Neural crest cell (in vitro differentiated cells): ENCODE measurements around the gene ZNF23. TPM values are rescaled to one million over a fixed set of nuclear protein-coding genes. Genes with fewer than 3 reads are reported as not detected.

Experiments
- DNase-seq: peaks from one replicate; pipeline ENCODE4 v3.0.0; 2021; ENCODE audit warnings: low read depth, mixed read lengths, low spot score
- H3K27ac Mint-ChIP-seq: one replicate; pipeline ENCODE4 v1.8.0; 2021; ENCODE audit warnings: mild to moderate bottlenecking, mixed read lengths; ENCODE audit not compliant: unreplicated experiment
- H3K27me3 Mint-ChIP-seq: 2 replicates; pipeline ENCODE4 v1.8.0; 2021; ENCODE audit warnings: low read depth, mild to moderate bottlenecking, mixed read lengths
- H3K36me3 Mint-ChIP-seq: 2 replicates; pipeline ENCODE4 v1.8.0; 2021; ENCODE audit warnings: low read depth, mild to moderate bottlenecking, mixed read lengths
- H3K4me1 Mint-ChIP-seq: 2 replicates; pipeline ENCODE4 v1.8.0; 2021; ENCODE audit warnings: mixed read lengths
- H3K4me3 Mint-ChIP-seq: one replicate; pipeline ENCODE4 v1.8.0; 2021; ENCODE audit warnings: mild to moderate bottlenecking, mixed read lengths
- H3K9me3 Mint-ChIP-seq: 2 replicates; pipeline ENCODE4 v1.8.0; 2021; ENCODE audit warnings: mixed read lengths
- total RNA-seq: library from RNA; stranded (reverse); gene quantifications from 2 replicates; pipeline ENCODE4 v1.2.1, GENCODE V29; 2021
- TF ChIP-seq, protein P1 (sequence below): fragments of 200-600 bp; sonication (generic); conservative IDR thresholded peaks from 2 replicates; pipeline ENCODE4 v1.5.0; 2021; ENCODE audit warnings: antibody characterized with exemption, mild to moderate bottlenecking

Gene ZNF23
- total RNA-seq, 1 donor from 2014 or later: 14.2 TPM

DNA sequence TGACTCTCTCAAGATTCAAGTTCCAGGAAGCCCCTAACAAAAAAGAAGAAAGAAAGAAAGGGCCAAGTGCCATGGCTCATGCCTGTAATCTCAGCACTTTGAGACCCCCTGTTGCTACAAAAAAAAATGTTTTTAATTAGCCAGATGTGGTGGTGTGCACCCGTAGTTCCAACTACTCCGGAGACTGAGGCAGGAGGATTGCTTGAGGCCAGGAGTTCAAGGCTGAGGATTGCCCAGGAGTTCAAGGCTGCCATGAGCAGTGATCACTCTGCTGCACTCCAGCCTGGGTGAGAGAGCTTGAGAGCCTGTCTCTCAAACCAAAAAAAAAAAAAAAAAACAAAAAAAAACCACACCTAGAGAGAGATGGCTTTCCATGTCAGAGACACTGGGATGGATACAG lies 39.0 kb downstream of the ZNF23 start:
- Mint-ChIP-seq H3K27me3 (peaks cover 82% of the 10 kb centered on the region), H3K9me3 (peaks cover 5% of the 10 kb centered on the region), H3K27ac (no peak overlapping the region), H3K4me1 (peaks cover 7% of the 10 kb centered on the region), H3K4me3 (peak overlapping the region; percentile 47), H3K36me3 (peaks cover 5% of the 10 kb centered on the region)
- no peak for DNase-seq
- TF ChIP-seq, protein P1, sequence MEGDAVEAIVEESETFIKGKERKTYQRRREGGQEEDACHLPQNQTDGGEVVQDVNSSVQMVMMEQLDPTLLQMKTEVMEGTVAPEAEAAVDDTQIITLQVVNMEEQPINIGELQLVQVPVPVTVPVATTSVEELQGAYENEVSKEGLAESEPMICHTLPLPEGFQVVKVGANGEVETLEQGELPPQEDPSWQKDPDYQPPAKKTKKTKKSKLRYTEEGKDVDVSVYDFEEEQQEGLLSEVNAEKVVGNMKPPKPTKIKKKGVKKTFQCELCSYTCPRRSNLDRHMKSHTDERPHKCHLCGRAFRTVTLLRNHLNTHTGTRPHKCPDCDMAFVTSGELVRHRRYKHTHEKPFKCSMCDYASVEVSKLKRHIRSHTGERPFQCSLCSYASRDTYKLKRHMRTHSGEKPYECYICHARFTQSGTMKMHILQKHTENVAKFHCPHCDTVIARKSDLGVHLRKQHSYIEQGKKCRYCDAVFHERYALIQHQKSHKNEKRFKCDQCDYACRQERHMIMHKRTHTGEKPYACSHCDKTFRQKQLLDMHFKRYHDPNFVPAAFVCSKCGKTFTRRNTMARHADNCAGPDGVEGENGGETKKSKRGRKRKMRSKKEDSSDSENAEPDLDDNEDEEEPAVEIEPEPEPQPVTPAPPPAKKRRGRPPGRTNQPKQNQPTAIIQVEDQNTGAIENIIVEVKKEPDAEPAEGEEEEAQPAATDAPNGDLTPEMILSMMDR: no peak

DNA sequence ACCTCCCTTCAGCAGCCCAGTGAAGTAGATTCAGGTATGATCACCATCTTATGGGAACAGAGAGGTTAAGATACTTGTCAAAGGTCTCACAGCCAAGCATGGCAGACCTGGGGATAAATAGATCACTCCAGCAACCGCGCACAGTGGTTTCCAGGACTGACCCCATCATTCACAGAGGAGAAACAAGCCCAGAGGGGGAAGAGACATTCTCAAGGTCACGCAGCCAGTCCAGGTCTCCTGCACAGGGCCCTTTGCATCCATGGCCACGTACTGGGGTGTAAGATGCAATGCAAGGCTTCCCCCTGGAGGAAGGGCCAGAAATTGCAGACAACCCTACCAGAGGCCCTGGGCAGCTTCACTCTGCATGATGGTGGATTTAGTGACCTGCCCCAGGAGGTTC lies 40.1 kb downstream of the ZNF23 start:
- Mint-ChIP-seq H3K27ac (no peak overlapping the region), H3K4me3 (no peak overlapping the region), H3K4me1 (peaks cover 7% of the 10 kb centered on the region), H3K36me3 (peaks cover 5% of the 10 kb centered on the region), H3K9me3 (peaks cover 5% of the 10 kb centered on the region), H3K27me3 (peaks cover 80% of the 10 kb centered on the region)
- DNase-seq: peak; percentile 14
- TF ChIP-seq, protein P1: peak; percentile 53

DNA sequence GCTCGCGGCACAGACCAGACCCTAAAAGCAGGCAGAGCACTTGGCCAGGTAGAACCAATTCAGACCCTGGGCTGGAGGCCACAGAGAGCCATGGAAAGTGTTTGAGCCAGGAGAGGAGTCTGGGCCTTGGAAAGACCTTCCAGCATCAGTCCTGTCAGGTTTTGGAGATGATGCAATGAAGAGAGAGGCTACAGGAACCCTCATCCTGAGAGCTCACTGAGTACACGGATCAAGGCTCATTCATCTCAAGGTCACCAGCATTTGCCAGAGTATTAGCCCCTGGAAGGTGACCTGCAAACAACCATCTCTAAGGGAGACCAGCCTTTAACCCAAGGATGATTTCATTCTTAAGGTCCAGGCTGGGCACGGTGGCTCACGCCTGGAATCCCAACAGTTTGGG lies 48.0 kb downstream of the ZNF23 start:
- no peaks in the 10 kb centered on the region for H3K9me3 Mint-ChIP-seq
- H3K27ac Mint-ChIP-seq: no peak overlapping the region
- peaks cover 5% of the 10 kb centered on the region for H3K4me1 Mint-ChIP-seq
- DNase-seq: no peak
- no peaks in the 10 kb centered on the region for H3K36me3 Mint-ChIP-seq
- TF ChIP-seq, protein P1: no peak
- no peak overlapping the region for H3K4me3 Mint-ChIP-seq
- peaks cover 63% of the 10 kb centered on the region for H3K27me3 Mint-ChIP-seq

DNA sequence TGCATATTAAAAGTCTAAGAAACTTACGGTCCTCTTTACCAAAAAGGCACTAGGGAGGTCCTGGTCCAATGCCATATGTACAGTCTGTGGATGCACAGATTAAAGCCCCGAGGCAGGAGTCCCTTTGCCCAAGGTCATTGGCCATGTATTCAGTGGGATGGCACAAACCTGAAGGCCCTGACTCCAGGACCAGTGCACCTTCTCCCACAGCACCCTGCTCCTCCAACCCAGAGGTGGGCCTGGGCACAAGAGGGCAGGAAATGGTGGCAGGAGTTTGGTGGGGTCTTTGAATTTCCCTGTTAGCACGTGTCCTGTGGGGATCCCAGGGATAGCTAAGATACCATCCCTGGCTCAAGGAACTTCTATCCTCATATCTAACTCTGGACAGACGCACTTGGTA lies 48.7 kb downstream of the ZNF23 start:
- H3K27me3 Mint-ChIP-seq: peaks cover 62% of the 10 kb centered on the region
- peaks cover 5% of the 10 kb centered on the region for H3K4me1 Mint-ChIP-seq
- no peaks in the 10 kb centered on the region for H3K36me3 Mint-ChIP-seq
- TF ChIP-seq, protein P1: no peak
- H3K4me3 Mint-ChIP-seq: no peak overlapping the region
- no peaks in the 10 kb centered on the region for H3K9me3 Mint-ChIP-seq
- no peak for DNase-seq
- H3K27ac Mint-ChIP-seq: no peak overlapping the region

DNA sequence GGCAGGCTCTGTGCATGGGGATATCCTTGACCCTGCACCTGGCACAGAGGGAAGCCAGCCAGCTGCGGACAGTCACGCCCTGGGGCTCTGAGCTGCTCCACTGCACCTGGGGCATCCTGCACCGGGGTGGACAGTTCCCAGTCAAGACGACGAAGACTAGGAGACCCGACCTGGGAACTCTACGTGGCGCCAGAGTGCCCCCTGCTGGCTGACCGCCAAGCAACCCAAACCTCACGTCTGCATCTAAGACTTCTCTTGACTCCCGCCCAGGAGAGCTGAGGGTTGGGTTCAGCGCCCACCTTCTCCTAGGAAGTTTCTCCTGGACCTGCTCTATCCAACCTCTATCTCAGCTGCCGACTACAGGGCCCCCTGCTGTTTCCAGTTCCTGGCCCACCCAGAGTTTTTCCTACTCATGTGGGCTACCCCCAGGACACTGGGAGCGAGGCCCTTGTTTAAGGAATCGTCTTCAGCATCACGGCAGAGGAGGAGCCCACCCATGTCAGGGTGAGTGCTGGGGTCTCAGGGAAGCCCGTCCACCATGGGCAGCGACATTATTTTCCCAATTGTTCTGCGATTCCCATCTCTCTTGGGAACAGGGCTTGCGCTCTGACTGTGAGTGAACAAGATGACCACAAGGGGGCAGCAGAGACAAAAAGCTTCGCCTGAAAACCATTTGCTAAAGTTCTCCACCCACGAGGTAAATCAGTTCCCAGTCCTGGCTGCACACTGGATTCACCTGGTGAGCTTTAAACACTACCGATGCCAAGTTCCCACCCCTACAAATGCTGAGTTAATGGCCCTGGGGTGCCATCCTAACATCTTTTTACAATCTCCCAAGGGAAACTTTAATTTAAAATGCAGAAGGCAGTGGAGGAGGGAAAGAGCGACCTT lies 49.5 kb downstream of the ZNF23 start:
- Mint-ChIP-seq H3K27me3 (peaks cover 62% of the 10 kb centered on the region), H3K36me3 (no peaks in the 10 kb centered on the region), H3K9me3 (no peaks in the 10 kb centered on the region), H3K27ac (no peak overlapping the region), H3K4me1 (peaks cover 5% of the 10 kb centered on the region), H3K4me3 (no peak overlapping the region)
- TF ChIP-seq, protein P1: peak; percentile 88
- peak; percentile 83 for DNase-seq
